Forelimb muscle (tissue), 1 donor: ENCODE measurements around the gene SFRP2. TPM values are rescaled to one million over a fixed set of nuclear protein-coding genes. Genes with fewer than 3 reads are reported as not detected.

Experiments used
- DNase-seq: peaks from one replicate; pipeline ENCODE4 v3.0.0-alpha.2; 2013; ENCODE audit warnings: low read depth
- polyA plus RNA-seq: library from polyadenylated mRNA; unstranded; fragments of 120-200 nt; gene quantifications from one replicate; pipeline ENCODE4 v1.2.1, GENCODE V29; 2013; ENCODE audit not compliant: insufficient read length

Gene SFRP2
- polyA plus RNA-seq, 1 donor: 35.7 TPM

GRCh38 chr4:153798420-153798819, 9.5 kb upstream of the SFRP2 start:
- no peak for DNase-seq

- no peak for DNase-seq
Measured at GRCh38 chr4:153794006-153794405, 5.1 kb upstream of the SFRP2 start.

GRCh38 chr4:153792618-153793247, 3.9 kb upstream of the SFRP2 start:
- DNase-seq: no peak

- DNase-seq: no peak
Measured at GRCh38 chr4:153791746-153792617, 3.1 kb upstream of the SFRP2 start.

- DNase-seq: no peak
Measured at GRCh38 chr4:153790962-153791551, 2.2 kb upstream of the SFRP2 start.

- DNase-seq: no peak
Measured at GRCh38 chr4:153790500-153790865, 1.6 kb upstream of the SFRP2 start.

- no peak for DNase-seq
Measured at GRCh38 chr4:153789741-153790499, 1.0 kb upstream of the SFRP2 start.

GRCh38 chr4:153788051-153788412, 851 bp downstream of the SFRP2 start:
- no peak for DNase-seq

- DNase-seq: no peak
Measured at GRCh38 chr4:153787575-153787974, 1.3 kb downstream of the SFRP2 start.

- no peak for DNase-seq
Measured at GRCh38 chr4:153787061-153787560, 1.8 kb downstream of the SFRP2 start.

- no peak for DNase-seq
Measured at GRCh38 chr4:153785910-153786721, 2.8 kb downstream of the SFRP2 start.

GRCh38 chr4:153784166-153784699, 4.7 kb downstream of the SFRP2 start:
- no peak for DNase-seq

GRCh38 chr4:153782581-153782980, 6.3 kb downstream of the SFRP2 start:
- no peak for DNase-seq

GRCh38 chr4:153781717-153782416, 7.0 kb downstream of the SFRP2 start:
- DNase-seq: no peak

- DNase-seq: no peak
Measured at GRCh38 chr4:153781280-153781679, 7.6 kb downstream of the SFRP2 start.

GRCh38 chr4:153780876-153781275, 8.0 kb downstream of the SFRP2 start:
- DNase-seq: no peak

GRCh38 chr4:153780221-153780620, 8.7 kb downstream of the SFRP2 start:
- no peak for DNase-seq

GRCh38 chr4:153778383-153778782, 10.5 kb downstream of the SFRP2 start:
- DNase-seq: no peak

GRCh38 chr4:153777421-153777820, 11.5 kb downstream of the SFRP2 start:
- DNase-seq: no peak

- no peak for DNase-seq
Measured at GRCh38 chr4:153776601-153777000, 12.3 kb downstream of the SFRP2 start.
